GM12878 (cell line): ENCODE measurements around the gene WNK1. TPM values are rescaled to one million over a fixed set of nuclear protein-coding genes. Genes with fewer than 3 reads are reported as not detected.

Experiments
- ELK1 ChIP-seq: IDR thresholded peaks from 2 replicates; pipeline ENCODE4 v1.6.1; 2012; ENCODE audit warnings: low read depth, low read length, improper control_type of control experiment
- HDGF ChIP-seq: fragments of 450-650 bp; IDR thresholded peaks from 2 replicates; pipeline ENCODE4 v1.6.1; 2016; ENCODE audit warnings: antibody characterized with exemption
- IRF4 ChIP-seq: IDR thresholded peaks from 2 replicates; pipeline ENCODE4 v1.6.1; 2011; ENCODE audit warnings: low read depth, low read length
- MTA2 ChIP-seq: fragments of 450-650 bp; IDR thresholded peaks from 2 replicates; pipeline ENCODE4 v1.6.1; 2016; ENCODE audit warnings: low read depth, mild to moderate bottlenecking, moderate library complexity
- NR2F1 ChIP-seq: fragments of 450-650 bp; conservative IDR thresholded peaks from 2 replicates; pipeline ENCODE4 v1.6.1; 2017; ENCODE audit warnings: mild to moderate bottlenecking
- STAT3 ChIP-seq: IDR thresholded peaks from 2 replicates; pipeline ENCODE4 v1.6.1; 2011; ENCODE audit warnings: low read depth, low read length, improper control_type of control experiment
- ZNF592 ChIP-seq: fragments of 450-650 bp; IDR thresholded peaks from 2 replicates; pipeline ENCODE4 v1.6.1; 2017; ENCODE audit warnings: mild to moderate bottlenecking, moderate library complexity
- polyA plus RNA-seq, 11 experiments: library from polyadenylated mRNA; depleted of rRNA in 4 of 11; unstranded in 6 of 11; stranded (reverse) in 5 of 11; fragments of >200 nt; fragmentation: Nextera tagmentation in 4 of 11; fragmentation: Illumina TruSeq in 1 of 11; extraction: Ambion mirVana in 4 of 11; extraction: Trizol in 1 of 11; gene quantifications; 1 replicate in 1 of 11; 2 replicates in 10 of 11; pipeline versions ENCODE4 v1.2.1 to v1.2.3, GENCODE V29; 2011 to 2016; ENCODE audit warnings: inconsistent platforms in 2 of 11, missing spikeins in 2 of 11, low read depth in 1 of 11
- total RNA-seq, 4 experiments: library from RNA; depleted of rRNA in 3 of 4; stranded (reverse); fragments of >200 nt in 3 of 4; fragmentation: Illumina TruSeq in 1 of 4; extraction: Trizol in 1 of 4; gene quantifications; 2 replicates each; pipeline versions ENCODE4 v1.2.1 to v1.2.3, GENCODE V29; 2013 to 2021
- TF ChIP-seq, protein P1 (sequence below), 3 experiments: IDR thresholded peaks in 2 of 3; conservative IDR thresholded peaks in 1 of 3; 2 replicates each; pipeline ENCODE4 v1.5.1; 2011; ENCODE audit warnings: low read depth in 3 of 3, low read length in 3 of 3, mild to moderate bottlenecking in 3 of 3, control low read depth in 2 of 3, moderate library complexity in 2 of 3, inconsistent platforms in 1 of 3, mixed read lengths in 1 of 3; ENCODE audit not compliant: control insufficient read depth in 2 of 3, insufficient read depth in 1 of 3; ENCODE audit errors: extremely low read depth in 1 of 3

WNK1 gene
- total and polyA plus RNA-seq, 10 of the 15 experiments (the other 5 are each of a cell fraction or from before 2014, with no cell fraction given): 9.6 to 151 (median 86.6) TPM

GRCh38 chr12:830111-830867 lies 77.9 kb downstream of the WNK1 start (continued):
- TF ChIP-seq ELK1 (no peak), STAT3 (no peak), HDGF (no peak), IRF4 (no peak), ZNF592 (no peak), NR2F1 (no peak), MTA2 (no peak)
- TF ChIP-seq, protein P1, sequence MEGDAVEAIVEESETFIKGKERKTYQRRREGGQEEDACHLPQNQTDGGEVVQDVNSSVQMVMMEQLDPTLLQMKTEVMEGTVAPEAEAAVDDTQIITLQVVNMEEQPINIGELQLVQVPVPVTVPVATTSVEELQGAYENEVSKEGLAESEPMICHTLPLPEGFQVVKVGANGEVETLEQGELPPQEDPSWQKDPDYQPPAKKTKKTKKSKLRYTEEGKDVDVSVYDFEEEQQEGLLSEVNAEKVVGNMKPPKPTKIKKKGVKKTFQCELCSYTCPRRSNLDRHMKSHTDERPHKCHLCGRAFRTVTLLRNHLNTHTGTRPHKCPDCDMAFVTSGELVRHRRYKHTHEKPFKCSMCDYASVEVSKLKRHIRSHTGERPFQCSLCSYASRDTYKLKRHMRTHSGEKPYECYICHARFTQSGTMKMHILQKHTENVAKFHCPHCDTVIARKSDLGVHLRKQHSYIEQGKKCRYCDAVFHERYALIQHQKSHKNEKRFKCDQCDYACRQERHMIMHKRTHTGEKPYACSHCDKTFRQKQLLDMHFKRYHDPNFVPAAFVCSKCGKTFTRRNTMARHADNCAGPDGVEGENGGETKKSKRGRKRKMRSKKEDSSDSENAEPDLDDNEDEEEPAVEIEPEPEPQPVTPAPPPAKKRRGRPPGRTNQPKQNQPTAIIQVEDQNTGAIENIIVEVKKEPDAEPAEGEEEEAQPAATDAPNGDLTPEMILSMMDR (IDR thresholded peaks at IDR 0.05 in 2 of 3, conservative IDR thresholded peaks at IDR 0.05 in 1 of 3; ENCODE audit: control insufficient read depth in 2 of 3, extremely low read depth in 1 of 3, insufficient read depth in 1 of 3, low read depth in 3 of 3, low read length in 3 of 3): no peak
